ENCODE measurements around the gene TSPYL1.

The TSPYL1 gene

DNA sequence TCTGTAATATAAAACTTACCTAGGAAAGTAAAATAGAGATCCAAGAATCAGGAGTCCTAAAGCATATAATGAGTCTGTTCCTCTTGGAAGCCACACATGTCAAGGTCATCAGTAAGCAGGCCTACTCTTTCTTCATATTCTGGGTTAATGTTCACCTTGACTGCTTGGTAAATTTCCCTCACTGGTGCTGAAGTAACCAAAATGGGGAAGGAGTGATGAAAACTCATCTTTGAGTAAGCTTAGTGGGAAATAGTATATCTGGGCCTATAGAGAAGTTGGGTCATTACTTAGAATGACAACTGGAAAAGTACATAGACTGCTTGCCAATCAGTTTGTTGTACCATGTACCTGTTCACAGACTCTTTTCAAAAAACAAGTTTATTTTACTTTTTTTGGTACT lies 32.4 kb downstream of the TSPYL1 start:
- TF ChIP-seq, protein P1, sequence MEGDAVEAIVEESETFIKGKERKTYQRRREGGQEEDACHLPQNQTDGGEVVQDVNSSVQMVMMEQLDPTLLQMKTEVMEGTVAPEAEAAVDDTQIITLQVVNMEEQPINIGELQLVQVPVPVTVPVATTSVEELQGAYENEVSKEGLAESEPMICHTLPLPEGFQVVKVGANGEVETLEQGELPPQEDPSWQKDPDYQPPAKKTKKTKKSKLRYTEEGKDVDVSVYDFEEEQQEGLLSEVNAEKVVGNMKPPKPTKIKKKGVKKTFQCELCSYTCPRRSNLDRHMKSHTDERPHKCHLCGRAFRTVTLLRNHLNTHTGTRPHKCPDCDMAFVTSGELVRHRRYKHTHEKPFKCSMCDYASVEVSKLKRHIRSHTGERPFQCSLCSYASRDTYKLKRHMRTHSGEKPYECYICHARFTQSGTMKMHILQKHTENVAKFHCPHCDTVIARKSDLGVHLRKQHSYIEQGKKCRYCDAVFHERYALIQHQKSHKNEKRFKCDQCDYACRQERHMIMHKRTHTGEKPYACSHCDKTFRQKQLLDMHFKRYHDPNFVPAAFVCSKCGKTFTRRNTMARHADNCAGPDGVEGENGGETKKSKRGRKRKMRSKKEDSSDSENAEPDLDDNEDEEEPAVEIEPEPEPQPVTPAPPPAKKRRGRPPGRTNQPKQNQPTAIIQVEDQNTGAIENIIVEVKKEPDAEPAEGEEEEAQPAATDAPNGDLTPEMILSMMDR (conservative IDR thresholded peaks at IDR 0.05), result no peak

DNA sequence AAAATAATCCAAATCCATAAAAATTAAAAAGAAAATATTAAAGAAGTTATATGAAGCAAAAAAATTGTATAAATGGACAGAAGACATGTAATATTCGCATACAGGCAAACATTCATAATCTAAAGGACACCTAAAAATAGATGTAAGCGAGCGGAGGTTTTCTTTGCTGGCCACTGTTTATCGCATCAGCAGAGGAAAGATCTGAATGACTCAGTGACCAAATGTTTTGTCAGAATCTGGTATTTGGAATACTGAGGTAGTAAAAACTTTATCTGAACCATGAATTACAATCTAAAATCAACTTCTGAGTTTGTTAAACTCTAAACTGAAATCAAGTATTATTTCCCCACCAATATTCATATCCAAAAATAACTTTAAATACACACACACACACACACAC lies 33.6 kb downstream of the TSPYL1 start:
- no peak overlapping the region; the same call in 1 of the 2 replicates for H3K27ac ChIP-seq
- TF ChIP-seq, protein P1 (conservative IDR thresholded peaks at IDR 0.05), result no peak

More for the DNA sequence above, 32.4 kb downstream of the TSPYL1 start:
- H3K27ac ChIP-seq, result no peak overlapping the region; the same call in 1 of the 2 replicates

DNA sequence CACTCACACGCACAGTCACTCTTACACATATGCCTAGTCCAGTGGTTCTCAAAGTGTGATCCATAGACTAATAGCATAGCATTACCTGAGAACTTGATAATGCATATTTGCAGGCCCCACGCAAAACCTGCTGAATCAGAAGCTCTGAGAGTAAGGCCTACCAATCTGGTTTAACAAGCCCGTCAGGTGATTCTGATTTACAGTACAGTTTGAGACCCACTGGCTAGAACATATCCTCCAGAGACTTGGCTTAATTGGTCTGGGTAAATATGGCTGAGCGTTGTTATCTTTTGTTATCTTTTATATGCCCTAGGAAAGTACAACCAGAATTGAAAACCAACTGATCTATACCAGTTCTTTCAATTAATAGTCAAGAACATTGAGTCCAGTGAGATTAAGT lies 35.4 kb downstream of the TSPYL1 start:
- peak overlapping the region; percentile 73 for H3K27ac ChIP-seq
- TF ChIP-seq, protein P1 (conservative IDR thresholded peaks at IDR 0.05), result no peak

DNA sequence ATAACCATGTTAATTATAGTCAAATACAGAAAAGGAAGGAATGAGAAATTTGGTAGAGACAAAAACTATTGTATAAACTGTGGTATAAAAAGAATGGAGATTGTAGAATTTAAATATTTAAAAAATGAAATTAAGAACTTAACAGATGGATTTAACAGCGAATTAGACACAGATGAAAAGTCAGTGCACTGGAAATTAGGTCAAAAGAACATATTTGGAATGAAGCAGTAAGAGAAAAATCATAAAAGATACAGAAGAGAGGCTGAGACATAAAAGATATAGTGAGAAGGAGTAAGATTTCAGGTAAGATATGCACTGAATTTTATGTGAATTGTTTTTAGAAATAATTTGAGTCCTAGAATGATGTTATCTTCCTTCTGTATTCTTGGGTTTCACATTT lies 39.9 kb downstream of the TSPYL1 start:
- TF ChIP-seq, protein P1 (conservative IDR thresholded peaks at IDR 0.05), result no peak

DNA sequence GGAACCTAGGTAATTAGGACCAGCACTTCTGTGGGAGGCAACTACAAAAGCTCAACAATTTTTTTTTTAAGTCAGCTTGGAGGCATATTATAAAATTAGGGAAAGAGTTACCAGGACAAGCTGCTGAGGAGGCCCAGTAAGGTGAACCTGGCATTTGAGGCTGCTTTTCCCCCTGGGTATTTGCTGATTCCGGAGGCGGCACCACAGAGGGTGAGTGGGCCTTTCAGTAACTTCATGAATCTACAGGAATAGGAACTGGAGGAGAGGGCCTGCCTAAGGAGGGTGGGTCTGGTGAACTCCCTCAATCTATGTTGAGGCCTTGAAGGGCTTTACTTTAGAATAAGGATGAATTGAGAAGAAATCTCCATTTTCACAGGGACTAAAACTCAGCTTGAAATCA lies 40.5 kb downstream of the TSPYL1 start:
- no peak overlapping the region for H3K27ac ChIP-seq
- TF ChIP-seq, protein P1 (conservative IDR thresholded peaks at IDR 0.05), result no peak

More for the DNA sequence above, 39.9 kb downstream of the TSPYL1 start:
- H3K27ac ChIP-seq, result no peak overlapping the region

DNA sequence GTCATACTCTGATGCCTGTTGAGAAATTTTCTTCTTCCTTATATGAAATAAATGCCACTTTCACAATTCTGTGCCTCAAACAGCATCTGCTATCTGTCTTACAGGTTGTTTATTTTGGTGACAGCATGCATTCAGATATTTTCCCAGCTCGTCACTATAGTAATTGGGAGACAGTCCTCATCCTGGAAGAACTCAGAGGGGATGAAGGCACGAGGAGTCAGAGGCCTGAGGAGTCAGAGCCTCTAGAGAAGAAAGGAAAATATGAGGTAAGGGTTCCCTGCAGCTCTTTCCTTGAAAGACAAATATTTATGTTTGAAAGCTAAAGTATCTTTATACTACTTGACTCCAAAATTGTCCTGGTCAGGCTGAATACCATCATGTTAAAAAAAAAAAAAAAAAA lies 41.6 kb downstream of the TSPYL1 start:
- H3K27ac ChIP-seq, result no peak overlapping the region
- TF ChIP-seq, protein P1 (conservative IDR thresholded peaks at IDR 0.05), result no peak

DNA sequence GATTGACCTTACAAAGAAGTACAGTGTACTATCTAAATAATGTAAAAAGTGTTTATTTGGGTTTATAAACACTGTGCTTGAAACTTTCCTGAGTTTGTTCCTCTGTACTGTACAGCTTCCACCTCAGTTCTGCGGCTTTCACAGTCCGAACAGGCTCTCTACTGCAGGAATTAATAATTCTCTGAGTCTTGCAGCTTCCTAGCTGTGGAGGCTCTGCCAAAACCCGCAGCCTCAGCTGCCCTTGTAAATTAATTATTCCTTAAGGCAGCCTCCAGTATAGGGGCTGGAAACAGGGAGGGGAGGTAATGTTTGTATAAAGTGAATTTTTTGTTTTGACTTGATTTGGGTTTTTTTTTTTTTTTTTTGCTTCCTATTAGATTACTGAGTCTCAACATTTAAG lies 45.0 kb downstream of the TSPYL1 start:
- H3K27ac ChIP-seq, result no peak overlapping the region
- TF ChIP-seq, protein P1 (conservative IDR thresholded peaks at IDR 0.05), result no peak
